Measurements from ENCODE around the gene PTGES2. TPM values are rescaled to one million over a fixed set of nuclear protein-coding genes. Genes with fewer than 3 reads are reported as not detected.

PTGES2 gene
- total and polyA plus RNA-seq, 2 of the 13 experiments (the other 11 are each of a cell fraction or from before 2014, with no cell fraction given) = 63.7 to 79.8 TPM

DNA sequence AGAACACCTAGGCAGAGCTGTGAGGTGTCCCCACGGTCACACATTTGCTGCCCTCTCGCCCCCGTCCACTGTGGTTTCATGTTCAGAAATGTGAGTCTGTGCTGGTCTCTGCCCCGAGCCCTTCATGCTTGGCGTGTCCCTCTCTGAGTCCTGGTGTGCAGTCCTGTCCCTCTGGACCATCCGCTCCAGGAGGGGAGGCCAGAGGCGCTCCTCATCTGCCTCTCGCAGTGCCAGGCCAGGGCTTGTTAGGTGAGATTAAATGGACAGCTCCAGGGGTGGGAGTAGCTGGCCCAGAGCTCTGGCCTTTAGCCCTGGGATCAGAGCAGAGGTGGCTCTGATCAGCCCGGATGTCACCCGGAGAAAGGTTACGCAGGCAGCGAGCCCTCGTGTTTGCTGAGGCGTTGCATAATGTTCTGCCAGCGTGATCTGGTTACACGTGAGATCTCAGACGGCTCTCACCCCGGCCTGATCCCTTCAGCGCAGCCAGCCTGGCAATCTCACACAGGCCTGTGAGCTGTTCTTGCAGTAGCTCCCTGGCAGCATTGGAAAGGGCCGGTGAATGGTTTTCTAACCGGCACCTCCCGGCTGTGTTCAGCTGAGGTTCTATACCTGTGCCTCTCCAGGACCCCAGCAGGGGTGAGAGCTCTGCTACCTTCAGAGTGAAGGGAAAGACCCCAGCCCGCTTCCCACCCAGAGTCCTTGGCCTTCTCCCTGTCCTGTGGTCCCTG is 24.5 kb downstream of the PTGES2 start (continued):
- TF ChIP-seq, protein P1, sequence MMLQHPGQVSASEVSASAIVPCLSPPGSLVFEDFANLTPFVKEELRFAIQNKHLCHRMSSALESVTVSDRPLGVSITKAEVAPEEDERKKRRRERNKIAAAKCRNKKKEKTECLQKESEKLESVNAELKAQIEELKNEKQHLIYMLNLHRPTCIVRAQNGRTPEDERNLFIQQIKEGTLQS (CRISPR knock-in tag; IDR thresholded peaks at IDR 0.05) = peak; percentile 81
- TF ChIP-seq RAD51 (IDR thresholded peaks at IDR 0.05; ENCODE audit: borderline replicate concordance) = no peak
- TF ChIP-seq, protein P2, sequence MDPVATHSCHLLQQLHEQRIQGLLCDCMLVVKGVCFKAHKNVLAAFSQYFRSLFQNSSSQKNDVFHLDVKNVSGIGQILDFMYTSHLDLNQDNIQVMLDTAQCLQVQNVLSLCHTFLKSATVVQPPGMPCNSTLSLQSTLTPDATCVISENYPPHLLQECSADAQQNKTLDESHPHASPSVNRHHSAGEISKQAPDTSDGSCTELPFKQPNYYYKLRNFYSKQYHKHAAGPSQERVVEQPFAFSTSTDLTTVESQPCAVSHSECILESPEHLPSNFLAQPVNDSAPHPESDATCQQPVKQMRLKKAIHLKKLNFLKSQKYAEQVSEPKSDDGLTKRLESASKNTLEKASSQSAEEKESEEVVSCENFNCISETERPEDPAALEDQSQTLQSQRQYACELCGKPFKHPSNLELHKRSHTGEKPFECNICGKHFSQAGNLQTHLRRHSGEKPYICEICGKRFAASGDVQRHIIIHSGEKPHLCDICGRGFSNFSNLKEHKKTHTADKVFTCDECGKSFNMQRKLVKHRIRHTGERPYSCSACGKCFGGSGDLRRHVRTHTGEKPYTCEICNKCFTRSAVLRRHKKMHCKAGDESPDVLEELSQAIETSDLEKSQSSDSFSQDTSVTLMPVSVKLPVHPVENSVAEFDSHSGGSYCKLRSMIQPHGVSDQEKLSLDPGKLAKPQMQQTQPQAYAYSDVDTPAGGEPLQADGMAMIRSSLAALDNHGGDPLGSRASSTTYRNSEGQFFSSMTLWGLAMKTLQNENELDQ (CRISPR knock-in tag; IDR thresholded peaks at IDR 0.05; ENCODE audit: borderline replicate concordance) = 0 out of 2 replicates have a peak, but pooled peaks have one; percentile 13
- TF ChIP-seq ZFAT (CRISPR knock-in tag; conservative IDR thresholded peaks at IDR 0.05) = no peak
- TF ChIP-seq, protein P3, sequence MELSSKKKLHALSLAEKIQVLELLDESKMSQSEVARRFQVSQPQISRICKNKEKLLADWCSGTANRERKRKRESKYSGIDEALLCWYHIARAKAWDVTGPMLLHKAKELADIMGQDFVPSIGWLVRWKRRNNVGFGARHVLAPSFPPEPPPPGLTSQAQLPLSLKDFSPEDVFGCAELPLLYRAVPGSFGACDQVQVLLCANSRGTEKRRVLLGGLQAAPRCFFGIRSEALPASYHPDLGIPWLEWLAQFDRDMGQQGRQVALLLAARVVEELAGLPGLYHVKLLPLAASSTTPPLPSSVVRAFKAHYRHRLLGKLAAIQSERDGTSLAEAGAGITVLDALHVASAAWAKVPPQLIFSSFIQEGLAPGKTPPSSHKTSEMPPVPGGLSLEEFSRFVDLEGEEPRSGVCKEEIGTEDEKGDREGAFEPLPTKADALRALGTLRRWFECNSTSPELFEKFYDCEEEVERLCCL (CRISPR knock-in tag; IDR thresholded peaks at IDR 0.05; ENCODE audit: borderline replicate concordance) = peak; percentile 82; the same call in 1 of the 2 replicates
- TF ChIP-seq ZSCAN9 (CRISPR knock-in tag; IDR thresholded peaks at IDR 0.05; ENCODE audit: borderline replicate concordance) = peak; percentile 96
- TF ChIP-seq ZSCAN25 (CRISPR knock-in tag; IDR thresholded peaks at IDR 0.05) = peak; percentile 87
- TF ChIP-seq ZNF383 (CRISPR knock-in tag; IDR thresholded peaks at IDR 0.05; ENCODE audit: borderline replicate concordance) = no peak
- peak; percentile 39 for TF ChIP-seq XRCC5 (optimal IDR thresholded peaks at IDR 0.05; ENCODE audit: low read length)
- 0 out of 2 replicates have a peak, but pooled peaks have one; percentile 70 for TF ChIP-seq TSC22D2 (CRISPR knock-in tag; IDR thresholded peaks at IDR 0.05; ENCODE audit: borderline replicate concordance)
- TF ChIP-seq SALL2 (CRISPR knock-in tag; IDR thresholded peaks at IDR 0.05) = no peak
- TF ChIP-seq PLRG1 (conservative IDR thresholded peaks at IDR 0.05) = no peak
- TF ChIP-seq, protein P4, sequence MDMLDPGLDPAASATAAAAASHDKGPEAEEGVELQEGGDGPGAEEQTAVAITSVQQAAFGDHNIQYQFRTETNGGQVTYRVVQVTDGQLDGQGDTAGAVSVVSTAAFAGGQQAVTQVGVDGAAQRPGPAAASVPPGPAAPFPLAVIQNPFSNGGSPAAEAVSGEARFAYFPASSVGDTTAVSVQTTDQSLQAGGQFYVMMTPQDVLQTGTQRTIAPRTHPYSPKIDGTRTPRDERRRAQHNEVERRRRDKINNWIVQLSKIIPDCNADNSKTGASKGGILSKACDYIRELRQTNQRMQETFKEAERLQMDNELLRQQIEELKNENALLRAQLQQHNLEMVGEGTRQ (IDR thresholded peaks at IDR 0.05; ENCODE audit: low read depth, low read length) = no peak
- TF ChIP-seq, protein P4 (CRISPR knock-in tag; IDR thresholded peaks at IDR 0.05; ENCODE audit: borderline replicate concordance) = no peak; the same call in 1 of the 2 replicates
- TF ChIP-seq MAFK (conservative IDR thresholded peaks at IDR 0.05 in 1 of 2, IDR thresholded peaks at IDR 0.05 in 1 of 2; ENCODE audit: low read length in 2 of 2) = no peak
- peak; percentile 80 for TF ChIP-seq CBFB (CRISPR knock-in tag; IDR thresholded peaks at IDR 0.05)
- TF ChIP-seq KDM6A (CRISPR knock-in tag; IDR thresholded peaks at IDR 0.05; ENCODE audit: low read depth) = peak; percentile 69; the same call in 1 of the 2 replicates
- peak; percentile 99 for TF ChIP-seq RXRA (CRISPR knock-in tag; IDR thresholded peaks at IDR 0.05)
- TF ChIP-seq NFKBIZ (CRISPR knock-in tag; IDR thresholded peaks at IDR 0.05) = peak; percentile 96
- TF ChIP-seq LCORL (IDR thresholded peaks at IDR 0.05) = no peak
- TF ChIP-seq LCORL (CRISPR knock-in tag; IDR thresholded peaks at IDR 0.05) = peak; percentile 97
- TF ChIP-seq TCF7L2 (IDR thresholded peaks at IDR 0.05; ENCODE audit: low read depth, low read length) = no peak
- TF ChIP-seq YY1 (IDR thresholded peaks at IDR 0.05; ENCODE audit: insufficient read depth, insufficient replicate concordance, low read depth, low read length) = peak; percentile 12
- peak; percentile 98; the same call in 1 of the 2 replicates for TF ChIP-seq ZNF790 (CRISPR knock-in tag; IDR thresholded peaks at IDR 0.05; ENCODE audit: borderline replicate concordance)
